HepG2 (cell line): Measurements from ENCODE around the gene GPR26. TPM values are rescaled to one million over a fixed set of nuclear protein-coding genes. Genes with fewer than 3 reads are reported as not detected.

Source experiments
- ATAC-seq: fragments of 200-7000 bp; cut with Tn5 transposase; 3 replicates; pipeline ENCODE4 v1.9.1; 2020; ENCODE audit warnings: mild to moderate bottlenecking, moderate library complexity
- BruUV-seq: library from RNA; stranded (reverse); fragments of 400-500 nt; replicated peaks from 2 replicates; lab custom pipeline; 2021; lab: Mats Ljungman, UMichigan
- CTCF ChIA-PET: fragments of 300-600 bp; formaldehyde crosslinking; extraction: SDS; loops from one replicate; lab custom pipeline; 2021; ENCODE audit warnings: low total read pairs, inconsistent platforms, low intra/inter-chr PET ratio; lab: Yijun Ruan, JAX
- POLR2A ChIA-PET: fragments of 350-600 bp; sonication (Branson Sonifier 250); formaldehyde crosslinking; loops from one replicate; lab custom pipeline; 2020; ENCODE audit warnings: antibody characterized with exemption, inconsistent platforms; lab: Yijun Ruan, JAX
- DNase-seq: peaks from one replicate; pipeline ENCODE4 v3.0.0-alpha.2; 2015; ENCODE audit warnings: low spot score
- FAIRE-seq: peaks from 3 replicates; lab custom pipeline; 2011; peaks lifted over from hg19 to GRCh38; lab: Jason Lieb, UNC
- H2AFZ ChIP-seq: one replicate; pipeline ENCODE4 v1.6.1; 2011; ENCODE audit warnings: low read length, inconsistent platforms
- H3K27ac ChIP-seq: fragments of 300-600 bp; 3 replicates; pipeline ENCODE4 v1.8.0; 2011; ENCODE audit warnings: mixed run types, mild to moderate bottlenecking, mixed read lengths, low read length, inconsistent platforms; ENCODE audit not compliant: insufficient read depth; ENCODE audit errors: extremely low read length
- H3K27me3 ChIP-seq, 2 experiments: fragments of 200-600 bp in 1 of 2; 2 replicates in 1 of 2; 3 replicates in 1 of 2; pipeline versions ENCODE4 v1.6.0 to v1.8.0; 2011; ENCODE audit warnings: low read length in 2 of 2, mild to moderate bottlenecking in 2 of 2, moderate library complexity in 2 of 2, inconsistent platforms in 1 of 2; ENCODE audit not compliant: insufficient read depth in 2 of 2, control insufficient read depth in 1 of 2
- H3K36me3 ChIP-seq, 2 experiments: fragments of 200-600 bp in 1 of 2; replicated peaks in 1 of 2; 2 replicates in 1 of 2; 3 replicates in 1 of 2; pipeline versions ENCODE4 v1.5.1 to v1.8.0; 2011; ENCODE audit warnings: low read length in 2 of 2, inconsistent platforms in 1 of 2; ENCODE audit not compliant: insufficient read depth in 2 of 2, control insufficient read depth in 1 of 2
- H3K4me1 ChIP-seq: 2 replicates; pipeline ENCODE4 v1.5.1; 2012; ENCODE audit warnings: low read length, inconsistent platforms; ENCODE audit not compliant: insufficient read depth
- H3K4me2 ChIP-seq: 2 replicates; pipeline ENCODE4 v1.6.0; 2011; ENCODE audit warnings: low read depth, low read length, inconsistent platforms
- H3K4me3 ChIP-seq, 3 experiments: fragments of 200-600 bp in 1 of 3; sonication (generic), shearing (Covaris generic) in 1 of 3; replicated peaks in 1 of 3; 2 replicates each; pipeline ENCODE4 v1.5.1; 2011 to 2016; ENCODE audit warnings: low read length in 3 of 3, inconsistent platforms in 2 of 3, low read depth in 2 of 3, mild to moderate bottlenecking in 2 of 3, control low read depth in 1 of 3, mixed read lengths in 1 of 3; ENCODE audit not compliant: insufficient read depth in 1 of 3
- H3K79me2 ChIP-seq: one replicate; pipeline ENCODE4 v1.6.1; 2011; ENCODE audit warnings: low read length, inconsistent platforms; ENCODE audit not compliant: insufficient read depth
- H3K9ac ChIP-seq: 2 replicates; pipeline ENCODE4 v1.6.0; 2011; ENCODE audit warnings: mild to moderate bottlenecking, low read depth, low read length, inconsistent platforms; ENCODE audit not compliant: insufficient read depth
- H3K9me3 ChIP-seq: 2 replicates; pipeline ENCODE4 v1.5.1; 2012; ENCODE audit warnings: mild to moderate bottlenecking, low read length
- H4K20me1 ChIP-seq: 2 replicates; pipeline ENCODE4 v1.6.0; 2011; ENCODE audit warnings: inconsistent platforms, mild to moderate bottlenecking, low read length, moderate library complexity; ENCODE audit not compliant: insufficient read depth
- CENPT ChIP-seq: sonication (generic); formaldehyde crosslinking; IDR thresholded peaks from 2 replicates; pipeline ENCODE4 v1.8.0; 2022; ENCODE audit warnings: low read depth, mild to moderate bottlenecking, moderate library complexity, missing genetic modification reagents
- GLI4 ChIP-seq: sonication (generic); formaldehyde crosslinking; IDR thresholded peaks from 2 replicates; pipeline ENCODE4 v1.5.1; 2020; ENCODE audit warnings: missing genetic modification reagents, mild to moderate bottlenecking, moderate library complexity, borderline replicate concordance
- GRHL1 ChIP-seq: sonication (generic); formaldehyde crosslinking; conservative IDR thresholded peaks from 2 replicates; pipeline ENCODE4 v1.8.0; 2022; ENCODE audit warnings: missing genetic modification reagents
- GZF1 ChIP-seq: sonication (generic); formaldehyde crosslinking; IDR thresholded peaks from 2 replicates; pipeline ENCODE4 v1.5.1; 2020; ENCODE audit warnings: mild to moderate bottlenecking, missing genetic modification reagents
- HNRNPH1 ChIP-seq: fragments of 200-400 bp; formaldehyde crosslinking; optimal IDR thresholded peaks from 2 replicates; pipeline ENCODE3; 2017; ENCODE audit warnings: mild to moderate bottlenecking, low read depth, low read length
- IKZF5 ChIP-seq: IDR thresholded peaks from 2 replicates; pipeline ENCODE4 v1.6.1; 2018; ENCODE audit warnings: missing genetic modification reagents, mild to moderate bottlenecking, missing compliant biosample characterization
- RFXANK ChIP-seq: IDR thresholded peaks from 2 replicates; pipeline ENCODE4 v1.6.1; 2016
- SAFB2 ChIP-seq: sonication (generic); formaldehyde crosslinking; IDR thresholded peaks from 2 replicates; pipeline ENCODE4 v1.5.1; 2020; ENCODE audit warnings: missing genetic modification reagents, low read depth, mild to moderate bottlenecking, borderline replicate concordance
- THYN1 ChIP-seq: sonication (generic); formaldehyde crosslinking; IDR thresholded peaks from 2 replicates; pipeline ENCODE4 v1.8.1; 2023; ENCODE audit warnings: low read depth, mild to moderate bottlenecking, moderate library complexity, missing genetic modification reagents, borderline replicate concordance
- TIGD3 ChIP-seq: sonication (generic); formaldehyde crosslinking; IDR thresholded peaks from 2 replicates; pipeline ENCODE4 v1.5.1; 2020; ENCODE audit warnings: mild to moderate bottlenecking, missing genetic modification reagents, borderline replicate concordance
- ZIK1 ChIP-seq: sonication (generic); formaldehyde crosslinking; IDR thresholded peaks from 2 replicates; pipeline ENCODE4 v1.5.0; 2020; ENCODE audit warnings: mild to moderate bottlenecking, low read depth, missing genetic modification reagents, borderline replicate concordance
- ZKSCAN1 ChIP-seq: fragments of 150-350 bp; IDR thresholded peaks from 2 replicates; pipeline ENCODE4 v1.6.1; 2014; ENCODE audit warnings: low read length
- ZNF160 ChIP-seq: sonication (generic); formaldehyde crosslinking; IDR thresholded peaks from 2 replicates; pipeline ENCODE4 v1.8.0; 2022; ENCODE audit warnings: mild to moderate bottlenecking, inconsistent platforms, missing genetic modification reagents
- ZNF597 ChIP-seq: sonication (generic); formaldehyde crosslinking; IDR thresholded peaks from 2 replicates; pipeline ENCODE4 v1.5.0; 2020; ENCODE audit warnings: missing genetic modification reagents
- ZNF737 ChIP-seq: sonication (generic); formaldehyde crosslinking; IDR thresholded peaks from 2 replicates; pipeline ENCODE4 v1.5.0; 2020; ENCODE audit warnings: missing genetic modification reagents, mild to moderate bottlenecking, borderline replicate concordance
- WGBS: methylation state at CpG from one replicate; pipeline ENCODE4 v1.1.6; 2017; ENCODE audit warnings: low lambda C conversion rate; 5-methylcytosine and 5-hydroxymethylcytosine counted together
- in situ Hi-C: cut with HindIII; loops from 2 replicates; pipeline ENCODE4 v1.10.0; 2017; ENCODE audit warnings: low pct_unique_long_range_greater_than_20kb; ENCODE audit not compliant: extremely low pct_ligation_motif_present
- intact Hi-C: fragments of 100-400 bp; cut with micrococcal nuclease; formaldehyde crosslinking; loops from one replicate; pipeline ENCODE4 v1.10.0; 2022; ENCODE audit not compliant: unreplicated experiment
- polyA plus RNA-seq, 8 experiments: library from polyadenylated mRNA; depleted of rRNA in 3 of 8; stranded (reverse) in 7 of 8; unstranded in 1 of 8; fragments of >200 nt; fragmentation: Illumina TruSeq in 4 of 8; extraction: Trizol in 4 of 8; gene quantifications; 2 replicates each; pipeline versions ENCODE4 v1.2.1 to v1.2.3, GENCODE V29; 2011 to 2016; ENCODE audit warnings: low read depth in 4 of 8, missing spikeins in 1 of 8, mixed read lengths in 1 of 8; ENCODE audit not compliant: insufficient read depth in 1 of 8
- total RNA-seq, 5 experiments: library from RNA; depleted of rRNA; stranded (reverse); fragments of >200 nt; fragmentation: Illumina TruSeq; extraction: Trizol; gene quantifications; 2 replicates each; pipeline ENCODE4 v1.2.3, GENCODE V29; 2016; ENCODE audit warnings: low read depth in 1 of 5

The GPR26 gene
- total and polyA plus RNA-seq, 2 of the 13 experiments (the other 11 are each of a cell fraction or from before 2014, with no cell fraction given) = not detected

GRCh38 chr10:123649676-123650075 is 16.5 kb upstream of the GPR26 start:
- Histone ChIP-seq H2AFZ (no peak overlapping the region), H4K20me1 (no peaks in the 10 kb centered on the region), H3K4me3 (no peak overlapping the region), H3K36me3 (no peaks in the 10 kb centered on the region), H3K79me2 (no peaks in the 10 kb centered on the region), H3K9me3 (no peaks in the 10 kb centered on the region), H3K4me2 (no peak overlapping the region), H3K4me1 (no peaks in the 10 kb centered on the region), H3K27me3 (peaks cover 0 to 10% of the 10 kb centered on the region in 2 experiments; a peak in 1 of 5 replicates), H3K9ac (no peak overlapping the region), H3K27ac (no peak overlapping the region)
- ChIA-PET POLR2A (no interaction called here), CTCF (no interaction called here)
- intact Hi-C loops (no loop called here), in situ Hi-C loops (no loop called here)
- WGBS = 0% methylated on average over 4 of the region's 4 CpGs
- BruUV-seq = no TSS peak
- ATAC-seq = no peak
- TF ChIP-seq SAFB2 (CRISPR knock-in tag) = no peak
- no peak for TF ChIP-seq GRHL1 (CRISPR knock-in tag)
- no peak for TF ChIP-seq IKZF5 (CRISPR knock-in tag)
- TF ChIP-seq GLI4 (CRISPR knock-in tag) = no peak
- no peak for TF ChIP-seq ZIK1
- no peak for TF ChIP-seq THYN1 (CRISPR knock-in tag)
- TF ChIP-seq RFXANK (CRISPR knock-in tag) = no peak
- TF ChIP-seq TIGD3 = no peak
- TF ChIP-seq CENPT = no peak
- TF ChIP-seq GZF1 = no peak
- TF ChIP-seq ZNF737 = no peak
- TF ChIP-seq ZNF160 = no peak
- TF ChIP-seq ZNF597 (CRISPR knock-in tag) = no peak
- TF ChIP-seq ZKSCAN1 = no peak
- no peak for TF ChIP-seq HNRNPH1
- no peak for FAIRE-seq
- DNase-seq = no peak
